HepG2 (cell line): Measurements from ENCODE around the gene GRID1. TPM values are rescaled to one million over a fixed set of nuclear protein-coding genes. Genes with fewer than 3 reads are reported as not detected.

Source experiments
- ATAC-seq: fragments of 200-7000 bp; cut with Tn5 transposase; 3 replicates; pipeline ENCODE4 v1.9.1; 2020; ENCODE audit warnings: mild to moderate bottlenecking, moderate library complexity
- BruUV-seq: library from RNA; stranded (reverse); fragments of 400-500 nt; replicated peaks from 2 replicates; lab custom pipeline; 2021; lab: Mats Ljungman, UMichigan
- CTCF ChIA-PET: fragments of 300-600 bp; formaldehyde crosslinking; extraction: SDS; loops from one replicate; lab custom pipeline; 2021; ENCODE audit warnings: low total read pairs, inconsistent platforms, low intra/inter-chr PET ratio; lab: Yijun Ruan, JAX
- POLR2A ChIA-PET: fragments of 350-600 bp; sonication (Branson Sonifier 250); formaldehyde crosslinking; loops from one replicate; lab custom pipeline; 2020; ENCODE audit warnings: antibody characterized with exemption, inconsistent platforms; lab: Yijun Ruan, JAX
- DNase-seq: peaks from one replicate; pipeline ENCODE4 v3.0.0-alpha.2; 2015; ENCODE audit warnings: low spot score
- FAIRE-seq: peaks from 3 replicates; lab custom pipeline; 2011; peaks lifted over from hg19 to GRCh38; lab: Jason Lieb, UNC
- H2AFZ ChIP-seq: one replicate; pipeline ENCODE4 v1.6.1; 2011; ENCODE audit warnings: low read length, inconsistent platforms
- H3K27ac ChIP-seq: fragments of 300-600 bp; 3 replicates; pipeline ENCODE4 v1.8.0; 2011; ENCODE audit warnings: mixed run types, mild to moderate bottlenecking, mixed read lengths, low read length, inconsistent platforms; ENCODE audit not compliant: insufficient read depth; ENCODE audit errors: extremely low read length
- H3K27me3 ChIP-seq, 2 experiments: fragments of 200-600 bp in 1 of 2; 2 replicates in 1 of 2; 3 replicates in 1 of 2; pipeline versions ENCODE4 v1.6.0 to v1.8.0; 2011; ENCODE audit warnings: low read length in 2 of 2, mild to moderate bottlenecking in 2 of 2, moderate library complexity in 2 of 2, inconsistent platforms in 1 of 2; ENCODE audit not compliant: insufficient read depth in 2 of 2, control insufficient read depth in 1 of 2
- H3K36me3 ChIP-seq, 2 experiments: fragments of 200-600 bp in 1 of 2; replicated peaks in 1 of 2; 2 replicates in 1 of 2; 3 replicates in 1 of 2; pipeline versions ENCODE4 v1.5.1 to v1.8.0; 2011; ENCODE audit warnings: low read length in 2 of 2, inconsistent platforms in 1 of 2; ENCODE audit not compliant: insufficient read depth in 2 of 2, control insufficient read depth in 1 of 2
- H3K4me1 ChIP-seq: 2 replicates; pipeline ENCODE4 v1.5.1; 2012; ENCODE audit warnings: low read length, inconsistent platforms; ENCODE audit not compliant: insufficient read depth
- H3K4me2 ChIP-seq: 2 replicates; pipeline ENCODE4 v1.6.0; 2011; ENCODE audit warnings: low read depth, low read length, inconsistent platforms
- H3K4me3 ChIP-seq, 3 experiments: fragments of 200-600 bp in 1 of 3; sonication (generic), shearing (Covaris generic) in 1 of 3; replicated peaks in 1 of 3; 2 replicates each; pipeline ENCODE4 v1.5.1; 2011 to 2016; ENCODE audit warnings: low read length in 3 of 3, inconsistent platforms in 2 of 3, low read depth in 2 of 3, mild to moderate bottlenecking in 2 of 3, control low read depth in 1 of 3, mixed read lengths in 1 of 3; ENCODE audit not compliant: insufficient read depth in 1 of 3
- H3K79me2 ChIP-seq: one replicate; pipeline ENCODE4 v1.6.1; 2011; ENCODE audit warnings: low read length, inconsistent platforms; ENCODE audit not compliant: insufficient read depth
- H3K9ac ChIP-seq: 2 replicates; pipeline ENCODE4 v1.6.0; 2011; ENCODE audit warnings: mild to moderate bottlenecking, low read depth, low read length, inconsistent platforms; ENCODE audit not compliant: insufficient read depth
- H3K9me3 ChIP-seq: 2 replicates; pipeline ENCODE4 v1.5.1; 2012; ENCODE audit warnings: mild to moderate bottlenecking, low read length
- H4K20me1 ChIP-seq: 2 replicates; pipeline ENCODE4 v1.6.0; 2011; ENCODE audit warnings: inconsistent platforms, mild to moderate bottlenecking, low read length, moderate library complexity; ENCODE audit not compliant: insufficient read depth
- CBX5 ChIP-seq: sonication (generic); formaldehyde crosslinking; IDR thresholded peaks from 2 replicates; pipeline ENCODE4 v1.4.0; 2020; ENCODE audit warnings: missing genetic modification reagents, borderline replicate concordance
- CHCHD3 ChIP-seq: sonication (generic); formaldehyde crosslinking; IDR thresholded peaks from 2 replicates; pipeline ENCODE4 v1.8.0; 2022; ENCODE audit warnings: mild to moderate bottlenecking, missing genetic modification reagents, moderate library complexity
- DNMT3B ChIP-seq: conservative IDR thresholded peaks from 2 replicates; pipeline ENCODE4 v1.6.1; 2016; ENCODE audit warnings: missing biosample characterization, control low read depth
- HCFC1 ChIP-seq: fragments of 150-350 bp; IDR thresholded peaks from 2 replicates; pipeline ENCODE4 v1.6.1; 2014; ENCODE audit warnings: low read depth, low read length
- HNRNPUL1 ChIP-seq: fragments of 200-400 bp; formaldehyde crosslinking; IDR thresholded peaks from 2 replicates; pipeline ENCODE4 v1.6.1; 2017; ENCODE audit warnings: low read depth, mild to moderate bottlenecking, low read length, moderate library complexity
- KDM1A ChIP-seq: IDR thresholded peaks from 2 replicates; pipeline ENCODE4 v1.6.1; 2016; ENCODE audit warnings: missing compliant biosample characterization
- KLF9 ChIP-seq: IDR thresholded peaks from 2 replicates; pipeline ENCODE4 v1.6.1; 2016; ENCODE audit warnings: low read depth
- MIER2 ChIP-seq: IDR thresholded peaks from 2 replicates; pipeline ENCODE4 v1.6.1; 2016; ENCODE audit warnings: missing biosample characterization, missing genetic modification reagents
- PAF1 ChIP-seq: IDR thresholded peaks from 2 replicates; pipeline ENCODE4 v1.6.1; 2016; ENCODE audit warnings: missing genetic modification reagents, missing compliant biosample characterization
- SRY ChIP-seq: sonication (generic); formaldehyde crosslinking; IDR thresholded peaks from 2 replicates; pipeline ENCODE4 v1.8.0; 2022; ENCODE audit warnings: mild to moderate bottlenecking, missing genetic modification reagents
- TEF ChIP-seq: sonication (generic); formaldehyde crosslinking; IDR thresholded peaks from 2 replicates; pipeline ENCODE4 v1.5.0; 2020; ENCODE audit warnings: missing genetic modification reagents
- ZBTB37 ChIP-seq: sonication (generic); formaldehyde crosslinking; IDR thresholded peaks from 2 replicates; pipeline ENCODE4 v1.4.0; 2020; ENCODE audit warnings: mild to moderate bottlenecking, missing genetic modification reagents
- ZNF367 ChIP-seq: sonication (generic); formaldehyde crosslinking; IDR thresholded peaks from 2 replicates; pipeline ENCODE4 v1.4.0; 2020; ENCODE audit warnings: missing genetic modification reagents, borderline replicate concordance
- ZNF530 ChIP-seq: sonication (generic); formaldehyde crosslinking; IDR thresholded peaks from 2 replicates; pipeline ENCODE4 v1.5.0; 2020; ENCODE audit warnings: low read depth, mild to moderate bottlenecking, missing genetic modification reagents
- WGBS: methylation state at CpG from one replicate; pipeline ENCODE4 v1.1.6; 2017; ENCODE audit warnings: low lambda C conversion rate; 5-methylcytosine and 5-hydroxymethylcytosine counted together
- in situ Hi-C: cut with HindIII; loops from 2 replicates; pipeline ENCODE4 v1.10.0; 2017; ENCODE audit warnings: low pct_unique_long_range_greater_than_20kb; ENCODE audit not compliant: extremely low pct_ligation_motif_present
- intact Hi-C: fragments of 100-400 bp; cut with micrococcal nuclease; formaldehyde crosslinking; loops from one replicate; pipeline ENCODE4 v1.10.0; 2022; ENCODE audit not compliant: unreplicated experiment
- polyA plus RNA-seq, 8 experiments: library from polyadenylated mRNA; depleted of rRNA in 3 of 8; stranded (reverse) in 7 of 8; unstranded in 1 of 8; fragments of >200 nt; fragmentation: Illumina TruSeq in 4 of 8; extraction: Trizol in 4 of 8; gene quantifications; 2 replicates each; pipeline versions ENCODE4 v1.2.1 to v1.2.3, GENCODE V29; 2011 to 2016; ENCODE audit warnings: low read depth in 4 of 8, missing spikeins in 1 of 8, mixed read lengths in 1 of 8; ENCODE audit not compliant: insufficient read depth in 1 of 8
- total RNA-seq, 5 experiments: library from RNA; depleted of rRNA; stranded (reverse); fragments of >200 nt; fragmentation: Illumina TruSeq; extraction: Trizol; gene quantifications; 2 replicates each; pipeline ENCODE4 v1.2.3, GENCODE V29; 2016; ENCODE audit warnings: low read depth in 1 of 5
- TF ChIP-seq, protein P1 (sequence below): conservative IDR thresholded peaks from 2 replicates; pipeline ENCODE4 v1.6.1; 2018; ENCODE audit warnings: missing genetic modification reagents
- TF ChIP-seq, protein P2 (sequence below): sonication (generic); formaldehyde crosslinking; IDR thresholded peaks from 2 replicates; pipeline ENCODE4 v1.8.0; 2022; ENCODE audit warnings: missing genetic modification reagents, mild to moderate bottlenecking, inconsistent platforms, borderline replicate concordance

Gene GRID1
- total and polyA plus RNA-seq, 2 of the 13 experiments (the other 11 are each of a cell fraction or from before 2014, with no cell fraction given), result 0.05 TPM; not detected in 1

- DNase-seq, result no peak
- Histone ChIP-seq H3K79me2 (no peaks in the 10 kb centered on the region), H3K9ac (no peak overlapping the region), H3K27ac (no peak overlapping the region), H4K20me1 (no peaks in the 10 kb centered on the region), H3K4me3 (no peak overlapping the region), H2AFZ (no peak overlapping the region), H3K9me3 (no peaks in the 10 kb centered on the region), H3K4me1 (no peaks in the 10 kb centered on the region), H3K4me2 (no peak overlapping the region), H3K36me3 (no peaks in the 10 kb centered on the region), H3K27me3 (no peaks in the 10 kb centered on the region)
- POLR2A ChIA-PET, result no interaction called here
- CTCF ChIA-PET, result no interaction called here
- no TSS peak for BruUV-seq
- FAIRE-seq, result no peak
- no peak for TF ChIP-seq HNRNPUL1
- no peak for TF ChIP-seq ZNF367 (CRISPR knock-in tag)
- TF ChIP-seq CHCHD3 (CRISPR knock-in tag), result no peak
- TF ChIP-seq SRY (CRISPR knock-in tag), result no peak
- TF ChIP-seq KDM1A, result no peak
- TF ChIP-seq TEF, result no peak
- TF ChIP-seq HCFC1, result no peak
- no peak for TF ChIP-seq CBX5 (CRISPR knock-in tag)
- TF ChIP-seq ZBTB37 (CRISPR knock-in tag), result no peak
- TF ChIP-seq ZNF530 (CRISPR knock-in tag), result no peak
- no peak for TF ChIP-seq PAF1 (CRISPR knock-in tag)
- no peak for TF ChIP-seq DNMT3B (CRISPR knock-in tag)
- TF ChIP-seq, protein P1, sequence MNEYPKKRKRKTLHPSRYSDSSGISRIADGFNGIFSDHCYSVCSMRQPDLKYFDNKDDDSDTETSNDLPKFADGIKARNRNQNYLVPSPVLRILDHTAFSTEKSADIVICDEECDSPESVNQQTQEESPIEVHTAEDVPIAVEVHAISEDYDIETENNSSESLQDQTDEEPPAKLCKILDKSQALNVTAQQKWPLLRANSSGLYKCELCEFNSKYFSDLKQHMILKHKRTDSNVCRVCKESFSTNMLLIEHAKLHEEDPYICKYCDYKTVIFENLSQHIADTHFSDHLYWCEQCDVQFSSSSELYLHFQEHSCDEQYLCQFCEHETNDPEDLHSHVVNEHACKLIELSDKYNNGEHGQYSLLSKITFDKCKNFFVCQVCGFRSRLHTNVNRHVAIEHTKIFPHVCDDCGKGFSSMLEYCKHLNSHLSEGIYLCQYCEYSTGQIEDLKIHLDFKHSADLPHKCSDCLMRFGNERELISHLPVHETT, result no peak
- no peak for TF ChIP-seq KLF9
- TF ChIP-seq MIER2 (CRISPR knock-in tag), result no peak
- TF ChIP-seq, protein P2, sequence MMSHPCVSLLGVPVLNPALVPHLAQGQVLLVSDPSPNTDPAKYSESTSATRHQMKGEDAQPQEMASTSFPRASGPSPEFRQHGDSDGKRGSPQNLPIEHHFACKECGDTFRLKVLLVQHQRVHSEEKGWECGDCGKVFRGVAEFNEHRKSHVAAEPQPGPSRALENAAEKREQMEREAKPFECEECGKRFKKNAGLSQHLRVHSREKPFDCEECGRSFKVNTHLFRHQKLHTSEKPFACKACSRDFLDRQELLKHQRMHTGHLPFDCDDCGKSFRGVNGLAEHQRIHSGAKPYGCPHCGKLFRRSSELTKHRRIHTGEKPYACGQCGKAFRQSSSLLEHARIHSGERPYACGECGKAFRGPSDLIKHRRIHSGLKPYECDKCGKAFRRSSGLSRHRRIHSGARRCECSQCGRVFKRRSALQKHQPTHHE (CRISPR knock-in tag), result no peak
- in situ Hi-C loops, result no loop called here
- ATAC-seq, result no peak
- 0% methylated on average over 2 of the region's 2 CpGs for WGBS
- intact Hi-C loops, result no loop called here
Observed at GRCh38 chr10:85557077-85557476, 809.5 kb downstream of the GRID1 start.
